ENCODE measurements around the gene COL6A1. TPM values are rescaled to one million over a fixed set of nuclear protein-coding genes. Genes with fewer than 3 reads are reported as not detected.

Gene COL6A1
- polyA plus RNA-seq, 1 of the 3 experiments (the other 2 are of a cell fraction): 107 TPM

GRCh38 chr21:45997205-45997494, 15.6 kb downstream of the COL6A1 start:
- H2AFZ ChIP-seq (ENCODE audit: low read depth): no peak overlapping the region
- H3K79me2 ChIP-seq (ENCODE audit: insufficient read depth): no peaks in the 10 kb centered on the region
- H3K9me3 ChIP-seq: no peaks in the 10 kb centered on the region
- POLR2A ChIA-PET: interaction anchor here (0.9 kb wide), 1 partner anchor 15 kb away, joined by 4 read pairs; no protein-coding TSS in a partner anchor
- TF ChIP-seq, protein P1, sequence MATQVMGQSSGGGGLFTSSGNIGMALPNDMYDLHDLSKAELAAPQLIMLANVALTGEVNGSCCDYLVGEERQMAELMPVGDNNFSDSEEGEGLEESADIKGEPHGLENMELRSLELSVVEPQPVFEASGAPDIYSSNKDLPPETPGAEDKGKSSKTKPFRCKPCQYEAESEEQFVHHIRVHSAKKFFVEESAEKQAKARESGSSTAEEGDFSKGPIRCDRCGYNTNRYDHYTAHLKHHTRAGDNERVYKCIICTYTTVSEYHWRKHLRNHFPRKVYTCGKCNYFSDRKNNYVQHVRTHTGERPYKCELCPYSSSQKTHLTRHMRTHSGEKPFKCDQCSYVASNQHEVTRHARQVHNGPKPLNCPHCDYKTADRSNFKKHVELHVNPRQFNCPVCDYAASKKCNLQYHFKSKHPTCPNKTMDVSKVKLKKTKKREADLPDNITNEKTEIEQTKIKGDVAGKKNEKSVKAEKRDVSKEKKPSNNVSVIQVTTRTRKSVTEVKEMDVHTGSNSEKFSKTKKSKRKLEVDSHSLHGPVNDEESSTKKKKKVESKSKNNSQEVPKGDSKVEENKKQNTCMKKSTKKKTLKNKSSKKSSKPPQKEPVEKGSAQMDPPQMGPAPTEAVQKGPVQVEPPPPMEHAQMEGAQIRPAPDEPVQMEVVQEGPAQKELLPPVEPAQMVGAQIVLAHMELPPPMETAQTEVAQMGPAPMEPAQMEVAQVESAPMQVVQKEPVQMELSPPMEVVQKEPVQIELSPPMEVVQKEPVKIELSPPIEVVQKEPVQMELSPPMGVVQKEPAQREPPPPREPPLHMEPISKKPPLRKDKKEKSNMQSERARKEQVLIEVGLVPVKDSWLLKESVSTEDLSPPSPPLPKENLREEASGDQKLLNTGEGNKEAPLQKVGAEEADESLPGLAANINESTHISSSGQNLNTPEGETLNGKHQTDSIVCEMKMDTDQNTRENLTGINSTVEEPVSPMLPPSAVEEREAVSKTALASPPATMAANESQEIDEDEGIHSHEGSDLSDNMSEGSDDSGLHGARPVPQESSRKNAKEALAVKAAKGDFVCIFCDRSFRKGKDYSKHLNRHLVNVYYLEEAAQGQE (IDR thresholded peaks at IDR 0.05; ENCODE audit: low read depth, low read length): no peak
- TF ChIP-seq EP300 (IDR thresholded peaks at IDR 0.05; ENCODE audit: borderline replicate concordance in 1 of 2, low read depth in 1 of 2, low read length in 1 of 2) (no peak), MAX (IDR thresholded peaks at IDR 0.05; ENCODE audit: low read depth) (no peak), RXRA (IDR thresholded peaks at IDR 0.05; ENCODE audit: borderline replicate concordance, low read depth) (no peak), TAF1 (IDR thresholded peaks at IDR 0.05; ENCODE audit: borderline replicate concordance, low read depth, low read length) (no peak), RAD21 (IDR thresholded peaks at IDR 0.05; ENCODE audit: low read length) (no peak), TCF12 (IDR thresholded peaks at IDR 0.05) (no peak), EZH2phosphoT487 (IDR thresholded peaks at IDR 0.05; ENCODE audit: borderline replicate concordance, low read depth) (no peak), RCOR1 (IDR thresholded peaks at IDR 0.05; ENCODE audit: low read length) (no peak), ZBTB33 (IDR thresholded peaks at IDR 0.05; ENCODE audit: borderline replicate concordance, low read depth) (no peak), SIN3A (IDR thresholded peaks at IDR 0.05; ENCODE audit: borderline replicate concordance, low read depth, low read length) (no peak), NFIC (IDR thresholded peaks at IDR 0.05; ENCODE audit: borderline replicate concordance) (no peak), FOXM1 (IDR thresholded peaks at IDR 0.05; ENCODE audit: low read depth) (no peak), SMC3 (IDR thresholded peaks at IDR 0.05; ENCODE audit: low read depth, low read length) (no peak), POLR2AphosphoS5 (IDR thresholded peaks at IDR 0.05; ENCODE audit: low read depth, low read length) (no peak), GABPA (IDR thresholded peaks at IDR 0.05; ENCODE audit: low read depth) (no peak), FOXJ3 (CRISPR knock-in tag; IDR thresholded peaks at IDR 0.05) (no peak)
- TF ChIP-seq, protein P2, sequence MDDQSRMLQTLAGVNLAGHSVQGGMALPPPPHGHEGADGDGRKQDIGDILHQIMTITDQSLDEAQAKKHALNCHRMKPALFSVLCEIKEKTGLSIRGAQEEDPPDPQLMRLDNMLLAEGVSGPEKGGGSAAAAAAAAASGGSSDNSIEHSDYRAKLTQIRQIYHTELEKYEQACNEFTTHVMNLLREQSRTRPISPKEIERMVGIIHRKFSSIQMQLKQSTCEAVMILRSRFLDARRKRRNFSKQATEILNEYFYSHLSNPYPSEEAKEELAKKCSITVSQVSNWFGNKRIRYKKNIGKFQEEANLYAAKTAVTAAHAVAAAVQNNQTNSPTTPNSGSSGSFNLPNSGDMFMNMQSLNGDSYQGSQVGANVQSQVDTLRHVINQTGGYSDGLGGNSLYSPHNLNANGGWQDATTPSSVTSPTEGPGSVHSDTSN (IDR thresholded peaks at IDR 0.05): no peak
- TF ChIP-seq, protein P3, sequence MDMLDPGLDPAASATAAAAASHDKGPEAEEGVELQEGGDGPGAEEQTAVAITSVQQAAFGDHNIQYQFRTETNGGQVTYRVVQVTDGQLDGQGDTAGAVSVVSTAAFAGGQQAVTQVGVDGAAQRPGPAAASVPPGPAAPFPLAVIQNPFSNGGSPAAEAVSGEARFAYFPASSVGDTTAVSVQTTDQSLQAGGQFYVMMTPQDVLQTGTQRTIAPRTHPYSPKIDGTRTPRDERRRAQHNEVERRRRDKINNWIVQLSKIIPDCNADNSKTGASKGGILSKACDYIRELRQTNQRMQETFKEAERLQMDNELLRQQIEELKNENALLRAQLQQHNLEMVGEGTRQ (IDR thresholded peaks at IDR 0.05; ENCODE audit: borderline replicate concordance, low read depth, low read length): no peak
- no peak for DNase-seq
- no peaks in the 10 kb centered on the region for H4K20me1 ChIP-seq (ENCODE audit: insufficient read depth)
- H3K4me2 ChIP-seq: no peak overlapping the region
- H3K27ac ChIP-seq (ENCODE audit: low read depth in 2 of 2, low read length in 1 of 2): no peak overlapping the region
- no peak overlapping the region for H3K4me3 ChIP-seq (ENCODE audit: low read depth in 2 of 2, low read length in 1 of 2)
- no peaks in the 10 kb centered on the region for H3K27me3 ChIP-seq (ENCODE audit: insufficient read depth)
- no peaks in the 10 kb centered on the region for H3K9me2 ChIP-seq
- 80% methylated on average over 1 of the region's 9 CpGs for WGBS (ENCODE audit: low lambda C conversion rate)
- CTCF ChIA-PET: no interaction called here
- no peaks in the 10 kb centered on the region for H3K4me1 ChIP-seq (ENCODE audit: control insufficient read depth in 1 of 2, insufficient read depth in 2 of 2, low read depth in 1 of 2, low read length in 1 of 2)
- no peaks in the 10 kb centered on the region for H3F3A ChIP-seq (replicated peaks; ENCODE audit: insufficient read depth)
- no peak overlapping the region for H3K9ac ChIP-seq
- peaks cover 0 to 20% of the 10 kb centered on the region in 2 experiments for H3K36me3 ChIP-seq (replicated peaks in 1 of 2; ENCODE audit: control insufficient read depth in 1 of 2, insufficient read depth in 2 of 2, low read length in 1 of 2)
